ENCODE data around the gene FAM222A.
"Not testable (repeated sequence)": the region's sequence is repeated elsewhere in the genome, so short reads cannot be mapped to it uniquely, and the experiment has no call there.

Gene FAM222A

GRCh38 chr12:109693653-109694600, 19.7 kb upstream of the FAM222A start:
- no peak for DNase-seq (ENCODE audit: low read depth in 2 of 2)

GRCh38 chr12:109694629-109695028, 19.0 kb upstream of the FAM222A start:
- not testable (repeated sequence) for DNase-seq (ENCODE audit: low read depth in 2 of 2)

GRCh38 chr12:109695416-109695815, 18.2 kb upstream of the FAM222A start:
- DNase-seq (ENCODE audit: low read depth in 2 of 2): no peak

GRCh38 chr12:109695961-109696461, 17.6 kb upstream of the FAM222A start:
- DNase-seq (ENCODE audit: low read depth in 2 of 2): no peak

GRCh38 chr12:109696485-109697269, 16.9 kb upstream of the FAM222A start:
- no peak for DNase-seq (ENCODE audit: low read depth in 2 of 2)

- DNase-seq (ENCODE audit: low read depth in 2 of 2): no peak
These were observed 16.4 kb upstream of the FAM222A start for GRCh38 chr12:109697270-109697553.

GRCh38 chr12:109697877-109698468, 15.7 kb upstream of the FAM222A start:
- no peak for DNase-seq (ENCODE audit: low read depth in 2 of 2)

- no peak for DNase-seq (ENCODE audit: low read depth in 2 of 2)
These were observed 14.8 kb upstream of the FAM222A start for GRCh38 chr12:109698820-109699219.

DNA sequence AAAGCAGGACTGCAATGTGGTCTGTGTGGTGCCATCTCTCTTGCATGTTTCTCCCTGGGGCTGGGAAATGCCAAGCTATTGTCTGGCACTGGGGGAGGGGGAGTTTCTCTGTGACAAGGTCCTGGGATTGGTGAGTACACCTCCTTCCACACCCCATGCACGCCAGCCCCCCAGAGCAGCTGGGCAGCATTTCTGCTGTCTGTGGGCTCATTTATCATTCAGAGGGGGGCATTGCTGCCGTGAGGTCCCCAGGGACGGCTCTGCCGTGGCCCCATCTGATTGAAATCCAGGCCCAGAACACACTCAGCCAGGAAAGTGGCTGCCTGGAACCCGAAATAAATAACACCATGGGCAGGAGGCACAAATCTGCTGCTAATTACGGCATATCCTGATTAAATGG, 12.6 kb upstream of the FAM222A start:
- DNase-seq (ENCODE audit: low read depth in 2 of 2): no peak

GRCh38 chr12:109702111-109702841, 11.3 kb upstream of the FAM222A start:
- no peak for DNase-seq (ENCODE audit: low read depth in 2 of 2)

DNA sequence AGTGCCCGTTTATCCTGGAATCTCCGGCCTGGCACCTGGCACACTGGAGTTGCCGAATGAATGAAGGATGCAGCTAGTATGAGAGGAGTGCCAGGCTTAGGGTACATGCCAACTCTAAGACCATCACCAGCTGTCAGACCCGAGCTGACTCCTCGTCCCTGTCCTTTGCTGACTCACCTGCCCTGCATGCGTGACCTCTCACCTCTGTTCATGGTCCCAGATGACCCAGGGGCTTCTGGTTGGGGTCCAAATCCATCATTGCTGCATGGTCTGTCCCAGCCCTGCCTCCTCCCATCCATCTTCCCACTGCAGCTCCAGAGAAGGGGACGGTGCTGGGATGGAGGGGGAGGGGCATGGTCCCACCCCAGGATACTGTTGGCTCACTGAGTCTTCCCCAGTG, 9.9 kb upstream of the FAM222A start:
- DNase-seq (ENCODE audit: low read depth in 2 of 2): no peak

DNA sequence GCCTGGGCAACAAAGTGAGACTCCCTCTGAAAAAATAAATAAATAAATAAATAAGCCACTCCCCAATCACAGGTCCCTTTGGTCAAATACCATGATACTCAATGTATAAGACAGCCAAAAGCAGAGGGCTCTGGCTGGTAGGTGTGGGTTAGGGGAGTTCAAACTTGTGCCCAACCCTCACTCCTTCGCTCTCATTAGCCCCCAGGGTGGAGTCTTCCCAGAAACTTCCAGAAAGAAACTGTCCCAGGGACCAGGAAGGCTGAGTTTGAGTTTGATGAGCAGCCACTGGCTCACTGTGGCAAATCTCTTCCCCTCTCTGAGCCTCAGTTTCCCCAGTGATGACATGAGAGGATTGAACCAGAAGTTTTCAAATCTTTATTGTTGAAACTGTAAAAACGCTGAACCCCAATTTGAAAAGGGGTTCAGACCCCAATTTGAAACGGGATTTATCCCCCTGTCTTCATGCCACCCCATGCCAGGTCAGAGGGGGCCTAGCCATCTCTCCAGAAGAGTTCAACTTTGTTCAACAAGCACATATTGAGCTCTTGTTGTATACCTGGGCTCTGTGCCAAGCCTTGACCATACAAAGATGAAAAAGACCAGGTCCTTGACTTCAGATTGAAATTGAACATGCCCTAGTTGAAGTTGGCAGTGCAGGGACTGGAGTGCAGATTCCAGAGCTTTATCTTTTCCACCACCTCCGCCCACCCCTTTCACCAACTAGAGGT, 9.1 kb upstream of the FAM222A start:
- no peak for DNase-seq (ENCODE audit: low read depth in 2 of 2)

DNA sequence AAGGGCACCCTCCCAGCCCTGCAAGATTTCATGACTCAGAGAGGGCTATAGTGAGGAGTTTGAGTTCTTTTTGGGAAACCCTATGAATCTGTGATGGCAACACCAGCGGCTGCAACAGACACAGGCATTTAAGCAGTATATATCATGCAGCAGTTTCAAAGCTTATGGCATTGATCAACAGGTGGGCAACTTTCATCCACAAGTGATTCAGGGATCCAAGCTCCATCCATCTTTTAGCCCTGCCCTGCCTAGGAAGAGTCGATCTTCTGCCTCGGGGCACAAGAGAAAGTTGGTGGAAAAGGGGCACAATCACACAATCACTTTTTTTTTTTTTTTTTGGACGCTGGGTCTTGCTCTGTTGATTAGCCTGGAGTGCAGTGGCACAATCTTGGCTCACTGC, 8.3 kb upstream of the FAM222A start:
- DNase-seq (ENCODE audit: low read depth in 2 of 2): no peak

DNA sequence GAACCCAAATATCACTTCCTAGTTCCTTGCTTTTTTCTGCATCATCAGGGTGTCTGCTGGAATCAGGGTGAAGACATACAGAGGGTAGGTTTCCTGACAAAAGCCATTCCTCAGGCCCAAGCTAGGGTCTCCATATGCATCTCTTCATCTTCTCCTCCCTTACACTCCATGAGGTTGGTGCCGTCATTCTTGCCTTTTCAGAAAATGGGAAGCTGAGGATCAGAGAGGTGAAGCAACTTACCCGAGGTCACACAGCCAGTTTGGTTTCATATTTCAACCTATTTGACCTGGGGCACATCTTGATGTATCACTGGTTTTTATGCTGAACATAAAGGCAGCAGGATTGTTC, 7.3 kb upstream of the FAM222A start:
- DNase-seq (ENCODE audit: low read depth in 2 of 2): no peak

- no peak for DNase-seq (ENCODE audit: low read depth in 2 of 2)
These were observed 6.7 kb upstream of the FAM222A start for GRCh38 chr12:109706747-109707469.

DNA sequence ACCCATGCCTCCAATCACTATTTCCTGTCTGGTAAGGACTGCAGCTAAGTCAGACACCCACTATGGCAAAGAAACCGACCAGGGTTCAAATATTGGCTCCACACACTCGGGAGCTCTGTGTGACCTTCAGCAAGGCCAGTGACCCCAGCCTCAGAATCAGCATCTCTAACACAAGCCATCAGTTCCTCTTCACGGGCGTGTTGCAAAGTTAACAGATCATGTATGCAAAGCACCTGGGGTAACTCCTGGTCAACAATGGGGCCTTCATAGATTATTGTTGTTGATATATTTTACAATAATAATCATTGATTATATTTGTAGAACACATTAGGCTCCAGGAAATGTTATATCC, 6.2 kb upstream of the FAM222A start:
- DNase-seq (ENCODE audit: low read depth in 2 of 2): no peak

DNA sequence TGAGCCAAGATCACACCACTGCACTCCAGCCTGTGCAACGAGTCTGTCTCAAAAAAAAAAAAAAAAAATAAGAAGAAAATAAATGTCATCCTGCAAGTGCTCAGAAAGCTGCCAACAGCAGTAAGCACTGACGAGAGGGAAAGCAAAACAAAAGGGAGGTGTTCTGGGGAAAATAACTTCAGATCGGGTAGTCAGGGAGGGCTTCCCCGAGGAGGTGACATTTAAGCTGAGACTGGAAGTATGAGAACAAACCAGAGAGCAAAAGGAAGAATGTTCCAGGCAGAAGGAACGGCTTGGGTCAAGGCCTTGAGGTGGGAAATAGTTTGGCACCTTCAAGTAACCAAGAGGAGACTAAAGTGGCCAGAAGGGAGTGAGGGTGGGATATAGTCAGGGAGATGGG, 4.7 kb upstream of the FAM222A start:
- no peak for DNase-seq (ENCODE audit: low read depth in 2 of 2)

- DNase-seq (ENCODE audit: low read depth in 2 of 2): no peak
These were observed 4.1 kb upstream of the FAM222A start for GRCh38 chr12:109709401-109709991.

- DNase-seq (ENCODE audit: low read depth in 2 of 2): no peak
These were observed 3.3 kb upstream of the FAM222A start for GRCh38 chr12:109710205-109710746.

Measured in stimulated activated CD8-positive, alpha-beta memory T cell treated with anti-CD3 and anti-CD28 coated beads, Interleukin-15, amount 100 ng/mL, for 48 hours (primary cell).